ENCODE data around the gene FGD4.

Gene FGD4

DNA sequence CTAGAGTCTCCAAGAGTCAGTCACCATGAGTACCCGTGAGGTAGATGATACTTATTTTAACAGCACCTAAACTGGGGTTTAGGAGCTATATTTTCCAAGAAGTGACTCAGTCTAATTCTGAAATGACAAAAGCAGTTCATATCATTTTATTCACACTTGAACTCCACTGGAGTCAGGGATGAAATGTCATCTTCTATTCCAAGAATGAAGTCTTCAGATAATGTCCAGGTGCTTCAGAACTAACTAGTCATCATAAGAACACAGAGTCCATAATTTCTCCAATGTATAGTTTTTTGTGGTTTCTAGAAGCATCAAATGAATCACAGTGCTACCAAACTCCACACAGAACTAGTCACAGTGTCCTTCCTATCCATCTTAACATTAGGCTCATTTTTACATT, 293.0 kb downstream of the FGD4 start:
- no peak for DNase-seq

DNA sequence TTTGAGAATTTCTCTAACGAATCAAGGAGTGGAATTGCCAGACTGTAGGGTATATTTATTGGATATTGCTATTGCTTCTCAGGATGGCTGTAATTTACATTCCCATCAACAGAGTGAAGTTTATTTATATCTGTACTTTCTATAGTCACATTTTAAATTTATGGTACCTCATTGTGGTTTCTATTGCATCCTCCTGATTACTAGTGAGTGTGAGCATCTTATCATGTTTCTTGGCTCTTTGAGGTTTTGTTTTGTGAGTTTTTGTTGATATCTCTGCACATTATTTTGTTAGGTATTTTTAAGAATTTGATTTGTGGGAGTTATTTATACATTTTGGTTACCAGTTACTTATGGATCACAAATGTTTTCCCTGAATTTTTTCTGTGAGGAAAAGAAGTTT, 293.7 kb downstream of the FGD4 start:
- DNase-seq, result no peak
